ENCODE results near the gene NFKB2.

Gene NFKB2

GRCh38 chr10:102396317-102396650 lies 779 bp downstream of the NFKB2 start:
- no peak for DNase-seq

- no peak for DNase-seq
These were observed 1.2 kb downstream of the NFKB2 start for GRCh38 chr10:102396730-102397151.

DNA sequence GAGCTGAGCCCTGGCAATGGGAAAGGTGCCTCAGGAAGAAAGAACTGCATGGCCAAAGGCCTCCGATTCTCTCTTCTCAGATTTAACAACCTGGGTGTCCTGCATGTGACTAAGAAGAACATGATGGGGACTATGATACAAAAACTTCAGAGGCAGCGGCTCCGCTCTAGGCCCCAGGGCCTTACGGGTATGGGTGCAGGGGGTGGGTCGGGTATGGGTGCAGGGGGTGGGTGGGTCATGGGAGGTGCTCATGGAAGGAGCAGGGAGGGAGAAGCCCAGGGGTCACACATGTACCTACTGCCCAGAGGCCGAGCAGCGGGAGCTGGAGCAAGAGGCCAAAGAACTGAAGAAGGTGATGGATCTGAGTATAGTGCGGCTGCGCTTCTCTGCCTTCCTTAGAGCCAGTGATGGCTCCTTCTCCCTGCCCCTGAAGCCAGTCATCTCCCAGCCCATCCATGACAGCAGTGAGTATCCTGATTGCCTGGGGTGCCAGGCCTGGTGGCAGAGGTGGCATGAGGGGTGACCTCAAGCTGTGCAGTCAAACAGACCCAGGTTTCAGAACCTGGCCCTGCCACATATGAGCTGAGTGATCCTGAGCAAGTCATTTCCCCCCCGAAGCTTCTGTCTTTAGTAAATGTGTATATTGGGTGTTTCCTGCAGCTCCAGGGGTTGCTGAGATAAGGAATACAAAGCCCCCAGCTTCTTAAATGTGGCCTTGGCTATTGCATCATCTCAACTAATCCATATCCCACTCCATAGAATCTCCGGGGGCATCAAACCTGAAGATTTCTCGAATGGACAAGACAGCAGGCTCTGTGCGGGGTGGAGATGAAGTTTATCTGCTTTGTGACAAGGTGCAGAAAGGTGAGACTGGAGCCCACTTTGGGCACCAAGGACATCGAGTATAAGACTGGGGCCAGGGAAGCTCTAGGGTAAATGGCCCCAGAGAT lies 2.0 kb downstream of the NFKB2 start:
- DNase-seq: no peak

GRCh38 chr10:102398172-102399020 lies 2.9 kb downstream of the NFKB2 start:
- no peak for DNase-seq

DNA sequence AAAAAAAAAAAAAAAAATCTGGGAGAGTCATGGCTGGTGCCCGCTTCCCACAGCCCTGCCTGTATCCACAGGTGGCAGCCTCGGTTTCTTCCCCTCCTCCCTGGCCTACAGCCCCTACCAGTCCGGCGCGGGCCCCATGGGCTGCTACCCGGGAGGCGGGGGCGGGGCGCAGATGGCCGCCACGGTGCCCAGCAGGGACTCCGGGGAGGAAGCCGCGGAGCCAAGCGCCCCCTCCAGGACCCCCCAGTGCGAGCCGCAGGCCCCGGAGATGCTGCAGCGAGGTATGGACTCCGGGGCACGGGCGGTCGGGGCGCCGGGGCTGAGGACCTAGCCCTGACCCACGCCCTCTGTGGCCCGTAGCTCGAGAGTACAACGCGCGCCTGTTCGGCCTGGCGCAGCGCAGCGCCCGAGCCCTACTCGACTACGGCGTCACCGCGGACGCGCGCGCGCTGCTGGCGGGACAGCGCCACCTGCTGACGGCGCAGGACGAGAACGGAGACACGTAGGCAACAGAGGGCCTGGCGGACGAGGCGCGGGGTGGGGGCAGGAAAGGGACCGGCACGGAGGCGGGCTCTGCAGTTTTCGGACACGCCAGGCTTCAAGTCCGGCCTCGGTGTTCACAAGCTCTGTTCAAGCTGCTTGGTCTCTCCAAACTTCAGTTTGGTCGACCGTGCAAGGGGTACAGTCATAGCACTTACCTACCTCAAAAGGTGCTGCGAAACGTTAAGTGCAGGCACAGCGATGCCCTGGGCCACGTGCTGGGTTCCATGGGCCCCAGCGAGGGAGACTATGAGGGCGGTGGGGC lies 3.9 kb downstream of the NFKB2 start:
- DNase-seq: peak; percentile 72

GRCh38 chr10:102400076-102400475 lies 4.6 kb downstream of the NFKB2 start:
- DNase-seq: no peak

- DNase-seq: no peak
These were observed 5.3 kb downstream of the NFKB2 start for GRCh38 chr10:102400598-102401341.

GRCh38 chr10:102401342-102401654 lies 5.8 kb downstream of the NFKB2 start:
- DNase-seq: no peak

DNA sequence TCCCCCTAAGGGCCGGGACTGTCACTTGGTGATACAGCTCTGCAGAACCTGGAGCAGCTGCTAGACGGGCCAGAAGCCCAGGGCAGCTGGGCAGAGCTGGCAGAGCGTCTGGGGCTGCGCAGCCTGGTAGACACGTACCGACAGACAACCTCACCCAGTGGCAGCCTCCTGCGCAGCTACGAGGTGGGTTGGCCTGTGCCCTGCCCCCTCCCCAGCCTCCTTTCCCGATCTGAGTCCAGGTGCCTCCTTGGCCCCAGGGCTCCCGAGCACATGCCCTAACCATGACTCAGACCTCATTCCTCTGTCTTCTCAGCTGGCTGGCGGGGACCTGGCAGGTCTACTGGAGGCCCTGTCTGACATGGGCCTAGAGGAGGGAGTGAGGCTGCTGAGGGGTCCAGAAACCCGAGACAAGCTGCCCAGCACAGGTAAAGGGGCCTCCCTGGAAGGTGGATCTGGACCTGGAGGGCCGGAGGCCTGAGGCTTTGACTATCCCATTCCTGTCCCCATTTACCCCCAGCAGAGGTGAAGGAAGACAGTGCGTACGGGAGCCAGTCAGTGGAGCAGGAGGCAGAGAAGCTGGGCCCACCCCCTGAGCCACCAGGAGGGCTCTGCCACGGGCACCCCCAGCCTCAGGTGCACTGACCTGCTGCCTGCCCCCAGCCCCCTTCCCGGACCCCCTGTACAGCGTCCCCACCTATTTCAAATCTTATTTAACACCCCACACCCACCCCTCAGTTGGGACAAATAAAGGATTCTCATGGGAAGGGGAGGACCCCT lies 6.4 kb downstream of the NFKB2 start:
- DNase-seq: no peak

GRCh38 chr10:102402512-102402896 lies 7.0 kb downstream of the NFKB2 start:
- DNase-seq: no peak

DNA sequence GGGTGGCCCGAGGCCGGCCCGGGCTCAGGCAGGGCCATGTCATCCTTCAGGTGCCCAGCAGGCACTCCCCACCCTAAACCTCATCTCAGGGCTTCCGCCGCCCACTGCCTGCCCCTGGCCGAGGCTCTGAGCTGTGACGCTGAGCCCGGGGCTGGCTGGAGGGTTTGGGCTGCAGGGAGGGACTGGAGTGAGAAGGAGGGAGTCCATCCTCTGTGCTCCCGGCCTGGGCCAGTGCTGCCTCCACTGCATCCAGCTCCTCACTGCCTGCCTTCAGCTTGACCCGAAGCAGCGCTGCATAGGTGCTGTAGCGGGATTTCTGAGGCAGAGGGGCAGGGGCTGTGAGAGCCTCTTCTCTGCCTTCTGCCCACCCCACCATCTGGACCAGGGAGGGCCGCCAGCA lies 7.6 kb downstream of the NFKB2 start:
- no peak for DNase-seq

GRCh38 chr10:102404361-102405107 lies 9.0 kb downstream of the NFKB2 start:
- no peak for DNase-seq

DNA sequence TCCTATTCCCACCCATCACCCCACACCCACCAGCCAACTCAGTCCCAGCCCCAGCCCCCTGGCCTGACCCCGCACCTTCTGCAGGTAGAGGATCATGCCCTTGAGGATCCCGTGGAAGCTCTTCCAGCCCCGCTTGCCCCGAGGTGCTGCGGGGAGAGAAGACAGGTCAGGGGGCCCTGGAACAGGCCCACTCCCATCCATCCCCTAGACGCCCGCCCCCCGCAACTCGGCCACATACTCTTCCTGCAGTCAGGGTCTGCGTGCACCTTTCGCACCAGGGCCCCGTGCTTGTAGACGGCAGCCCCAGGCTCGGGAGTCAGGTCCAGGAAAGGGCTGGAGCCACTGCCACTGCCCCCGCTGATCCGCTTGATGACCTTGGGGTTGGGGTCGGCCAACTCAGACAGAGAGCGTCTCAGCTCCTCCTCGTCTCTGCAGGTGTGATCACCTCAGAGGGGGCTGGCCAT lies 9.6 kb downstream of the NFKB2 start:
- no peak for DNase-seq

- DNase-seq: no peak
These were observed 10.1 kb downstream of the NFKB2 start for GRCh38 chr10:102405632-102406031.

DNA sequence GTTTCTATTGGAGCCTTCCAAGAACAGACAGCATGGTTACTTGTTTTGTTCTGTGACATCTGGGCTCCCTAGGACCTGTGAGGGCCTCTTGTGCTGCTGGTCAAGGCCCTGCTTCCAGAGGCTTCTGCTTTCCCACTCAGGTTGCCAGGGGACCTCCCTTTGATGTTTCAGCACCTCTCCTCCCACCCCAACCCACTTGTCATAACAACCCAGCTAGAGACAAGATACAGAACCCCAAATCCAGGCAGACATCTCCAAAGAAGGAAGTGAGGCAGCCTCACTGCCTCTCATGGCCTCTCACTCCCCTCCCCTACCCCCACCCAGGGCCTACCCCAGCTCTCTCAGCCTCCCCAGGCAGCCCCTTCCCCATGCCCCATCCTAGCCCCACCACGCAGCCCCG lies 11.3 kb downstream of the NFKB2 start:
- DNase-seq: no peak

DNA sequence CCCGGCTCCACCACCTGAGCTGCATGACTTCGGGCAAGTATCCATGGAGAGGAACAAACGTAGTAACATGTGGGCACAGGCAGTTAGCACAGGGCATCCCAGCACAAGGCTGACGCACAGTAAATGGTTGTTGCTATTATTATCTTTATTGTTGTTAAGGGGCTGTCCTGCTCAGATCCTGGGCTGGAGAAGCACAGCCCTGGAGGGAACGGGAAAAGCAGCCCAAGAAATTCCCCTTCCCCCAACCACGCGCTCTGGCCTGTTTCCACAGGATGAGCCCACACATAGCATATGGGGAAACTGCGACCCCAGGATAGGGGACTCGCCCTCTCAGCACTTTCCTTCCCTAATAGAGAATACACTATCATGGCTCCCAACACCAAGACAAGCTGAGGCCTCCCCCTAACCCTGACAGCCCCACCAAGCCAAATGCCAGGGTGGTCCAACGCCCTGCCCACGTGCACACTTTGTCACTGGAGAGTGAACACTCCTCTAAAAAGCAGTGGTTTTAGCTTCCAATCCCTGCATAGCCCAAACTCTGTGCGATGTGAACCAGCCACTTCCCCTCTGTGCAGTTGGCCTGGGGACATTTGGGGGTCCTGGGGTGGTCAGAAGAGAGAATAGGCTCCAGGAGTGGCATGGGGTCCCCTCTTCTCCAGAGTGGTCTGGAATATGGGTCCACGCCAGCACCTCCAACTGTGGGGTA lies 12.1 kb downstream of the NFKB2 start:
- DNase-seq: no peak

DNA sequence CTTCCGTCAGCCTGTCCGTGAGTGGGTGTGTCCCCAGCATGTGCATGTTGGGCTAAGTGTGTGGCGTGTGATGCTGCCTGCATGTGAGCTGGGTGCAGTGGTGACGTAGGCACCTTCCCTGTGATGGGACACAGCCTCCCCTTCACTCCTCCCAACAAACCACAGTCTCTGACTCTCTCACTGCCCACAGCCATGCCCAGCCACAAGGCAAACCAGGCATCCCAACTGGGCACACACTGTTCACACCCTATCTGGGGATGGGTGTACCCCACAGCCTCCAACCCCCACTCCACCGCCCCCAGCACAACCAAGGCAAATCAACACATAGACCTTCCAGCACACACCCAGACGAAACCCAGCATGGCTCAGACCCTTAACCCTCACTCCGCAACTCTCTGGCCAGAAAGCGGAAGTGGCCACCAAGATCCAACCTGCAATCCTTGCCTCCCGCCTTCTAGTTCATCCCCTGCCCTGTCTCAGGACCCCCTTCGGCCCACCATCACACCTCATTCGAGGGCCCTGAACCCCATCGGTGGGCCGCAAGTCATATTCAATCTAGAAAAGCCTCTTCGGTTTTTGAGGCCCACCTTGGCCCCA lies 12.7 kb downstream of the NFKB2 start:
- no peak for DNase-seq

DNA sequence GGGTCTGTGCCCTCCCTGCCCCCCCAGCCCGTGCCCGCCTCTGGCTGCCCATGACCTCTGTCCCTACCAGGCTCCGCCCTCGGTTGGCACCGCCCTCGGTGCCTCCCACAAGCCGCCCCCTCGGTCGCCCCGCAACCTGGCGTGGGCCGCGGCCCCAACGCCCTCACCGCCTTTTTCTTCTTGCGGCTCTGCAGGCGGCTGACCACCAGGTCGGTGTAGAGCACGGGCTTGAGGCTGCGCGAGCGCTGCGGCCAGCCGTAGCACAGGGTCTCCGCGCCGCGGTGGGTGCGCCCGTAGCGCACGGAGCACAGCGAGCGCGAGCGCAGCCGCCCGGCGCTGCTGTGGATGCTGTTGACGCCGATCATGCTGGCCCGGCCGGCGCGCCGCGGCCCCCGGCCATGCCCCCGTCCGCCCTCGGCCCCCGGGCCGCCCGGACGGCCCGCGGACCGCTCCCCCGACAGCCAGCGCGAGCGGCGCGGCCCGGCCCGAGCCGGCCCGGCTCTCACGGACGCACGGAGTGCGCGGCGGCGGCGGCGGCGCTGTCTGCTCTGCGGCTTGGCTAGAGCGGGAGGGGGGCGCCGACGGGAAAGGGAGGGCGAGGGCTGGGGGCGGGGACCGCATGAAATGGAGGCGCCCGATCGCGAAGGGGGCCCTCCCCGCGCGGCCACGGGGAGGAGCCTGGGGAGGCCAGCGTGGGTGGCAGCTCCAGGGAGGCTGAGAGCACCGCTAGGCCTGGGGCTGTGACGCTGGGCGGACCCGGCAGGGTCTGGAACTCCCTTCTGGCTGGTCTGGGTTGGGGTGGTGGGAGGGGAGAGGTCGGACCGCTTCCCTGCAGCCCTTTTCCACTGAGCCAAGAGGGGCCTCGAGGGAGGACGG lies 13.5 kb downstream of the NFKB2 start:
- peak; percentile 78 for DNase-seq
